ENCODE data around the gene ZNF423. TPM values are rescaled to one million over a fixed set of nuclear protein-coding genes. Genes with fewer than 3 reads are reported as not detected.

The ZNF423 gene
- total RNA-seq, 1 donor from 2014 or later = 49.8 TPM

DNA sequence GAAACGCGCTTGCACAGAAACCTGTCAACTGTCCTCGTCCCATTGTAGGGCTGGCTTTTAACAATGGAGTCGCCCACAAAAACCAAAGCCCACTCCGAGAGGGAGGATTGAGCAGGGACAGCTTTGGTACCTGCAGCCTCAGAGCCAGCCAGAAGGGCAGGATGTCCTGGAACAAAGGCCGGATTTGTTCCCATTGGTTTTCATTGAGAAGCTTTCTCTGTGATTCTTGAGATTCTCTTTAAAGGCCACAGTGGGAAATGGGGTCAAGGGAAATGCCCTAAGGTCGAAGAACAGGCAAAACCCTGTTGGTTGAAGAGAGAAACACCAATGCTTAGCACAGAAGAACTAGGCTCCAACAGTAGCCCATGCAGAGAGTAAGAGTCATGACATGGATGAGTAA, 416.9 kb downstream of the ZNF423 start:
- H3K27ac Mint-ChIP-seq = no peak overlapping the region
- H3K4me3 Mint-ChIP-seq (ENCODE audit: low read depth) = no peak overlapping the region

More for the DNA sequence above, 416.9 kb downstream of the ZNF423 start:
- DNase-seq (ENCODE audit: low spot score, unreplicated experiment) = no peak
- no peaks in the 10 kb centered on the region for H3K9me3 Mint-ChIP-seq (ENCODE audit: low read depth)
- peaks cover 37% of the 10 kb centered on the region for H3K27me3 Mint-ChIP-seq
- H3K36me3 Mint-ChIP-seq (ENCODE audit: insufficient read depth) = no peaks in the 10 kb centered on the region
- TF ChIP-seq CTCF (IDR thresholded peaks at IDR 0.05; ENCODE audit: unreplicated experiment) = no peak
- peaks cover 22% of the 10 kb centered on the region for H3K4me1 Mint-ChIP-seq (ENCODE audit: low read depth)

Other genes starting within 250 kb of the ZNF423 start
- 28.0 and 28.4 TPM in 2 replicates for gene CNEP1R1, start 169.1 kb upstream of the ZNF423 start, total RNA-seq
- 18.1 and 19.6 TPM in 2 replicates for gene HEATR3, start 209.9 kb upstream of the ZNF423 start, total RNA-seq